ENCODE data around the gene NKX2-2. TPM values are rescaled to one million over a fixed set of nuclear protein-coding genes. Genes with fewer than 3 reads are reported as not detected.

The NKX2-2 gene
- total RNA-seq, 4 donors from 2014 or later: not detected

DNA sequence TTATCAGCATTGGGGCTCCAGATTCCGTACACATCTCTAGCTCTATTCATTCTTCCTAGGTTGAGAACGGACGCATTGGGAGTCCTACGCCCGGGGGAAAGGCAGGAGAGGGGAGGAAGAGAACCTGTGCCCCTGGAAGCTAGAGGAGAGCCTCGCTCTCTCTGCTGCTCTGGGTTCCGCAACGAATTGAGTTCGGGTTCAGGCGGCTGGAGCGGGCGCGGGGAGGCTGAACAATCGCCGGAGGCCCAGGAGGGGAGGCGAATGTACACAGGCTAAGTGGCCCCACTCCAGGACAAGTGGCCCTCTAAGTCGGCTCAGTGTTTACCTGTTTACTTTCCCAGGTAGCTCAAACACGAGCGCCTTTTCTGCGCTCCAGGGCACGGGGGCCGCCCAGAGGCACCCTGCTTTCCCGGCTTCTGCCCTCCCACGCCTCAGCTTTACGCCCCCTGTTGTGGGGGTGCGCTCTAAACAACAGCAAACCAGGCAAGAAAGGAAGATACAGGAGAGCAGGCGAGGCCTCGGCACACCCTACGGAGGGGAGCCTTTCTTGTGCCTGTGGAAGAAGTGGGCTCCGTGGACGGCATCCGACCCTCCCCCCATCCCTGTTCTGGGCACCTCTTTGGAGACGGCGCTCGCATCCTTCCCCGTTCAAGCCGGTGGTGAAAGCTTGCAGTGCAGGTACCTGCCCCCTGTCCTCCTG is 4.6 kb upstream of the NKX2-2 start:
- no peak for DNase-seq (ENCODE audit: low spot score in 2 of 2)
- Histone ChIP-seq H3K4me3 (no peak overlapping the region), H3K4me1 (peaks cover 48% of the 10 kb centered on the region), H3K36me3 (no peaks in the 10 kb centered on the region), H3K9me3 (no peaks in the 10 kb centered on the region), H3K27ac (no peak overlapping the region), H3K27me3 (peaks cover 100% of the 10 kb centered on the region)
- WGBS: 3% methylated on average over 21 of the region's 37 CpGs
- TF ChIP-seq POLR2AphosphoS5 (IDR thresholded peaks at IDR 0.05) (no peak), EP300 (IDR thresholded peaks at IDR 0.05) (no peak), CTCF (IDR thresholded peaks at IDR 0.05) (no peak), POLR2A (IDR thresholded peaks at IDR 0.05) (no peak)

GRCh38 chr20:21517566-21518277 is 3.9 kb upstream of the NKX2-2 start:
- Histone ChIP-seq H3K9me3 (no peaks in the 10 kb centered on the region), H3K4me1 (peaks cover 52% of the 10 kb centered on the region), H3K36me3 (no peaks in the 10 kb centered on the region), H3K27ac (no peak overlapping the region), H3K27me3 (peaks cover 100% of the 10 kb centered on the region), H3K4me3 (no peak overlapping the region)
- 5% methylated on average over 20 of the region's 32 CpGs for WGBS
- no peak for DNase-seq (ENCODE audit: low spot score in 2 of 2)
- TF ChIP-seq POLR2AphosphoS5 (IDR thresholded peaks at IDR 0.05) (no peak), EP300 (IDR thresholded peaks at IDR 0.05) (no peak), CTCF (IDR thresholded peaks at IDR 0.05) (no peak), POLR2A (IDR thresholded peaks at IDR 0.05) (no peak)

GRCh38 chr20:21516861-21517565 is 3.1 kb upstream of the NKX2-2 start:
- Histone ChIP-seq H3K9me3 (no peaks in the 10 kb centered on the region), H3K4me1 (peaks cover 52% of the 10 kb centered on the region), H3K27me3 (peaks cover 100% of the 10 kb centered on the region), H3K27ac (no peak overlapping the region), H3K4me3 (no peak overlapping the region), H3K36me3 (no peaks in the 10 kb centered on the region)
- TF ChIP-seq POLR2AphosphoS5 (IDR thresholded peaks at IDR 0.05): no peak
- TF ChIP-seq POLR2A (IDR thresholded peaks at IDR 0.05): no peak
- TF ChIP-seq EP300 (IDR thresholded peaks at IDR 0.05): no peak
- no peak for TF ChIP-seq CTCF (IDR thresholded peaks at IDR 0.05)
- DNase-seq (ENCODE audit: low spot score in 2 of 2): no peak
- WGBS: 2% methylated on average over 14 of the region's 32 CpGs

- Histone ChIP-seq H3K4me3 (no peak overlapping the region), H3K36me3 (no peaks in the 10 kb centered on the region), H3K4me1 (peaks cover 51% of the 10 kb centered on the region), H3K27me3 (peaks cover 100% of the 10 kb centered on the region), H3K9me3 (no peaks in the 10 kb centered on the region), H3K27ac (no peak overlapping the region)
- no peak for DNase-seq (ENCODE audit: low spot score in 2 of 2)
- TF ChIP-seq CTCF (IDR thresholded peaks at IDR 0.05) (no peak), POLR2A (IDR thresholded peaks at IDR 0.05) (no peak)
- whole genome bisulfite sequencing: 10% methylated on average over 20 of the region's 20 CpGs
Observed at GRCh38 chr20:21516180-21516567, 2.3 kb upstream of the NKX2-2 start.
